Natural killer cell treated with Interleukin-12 subunit alpha and Interleukin-12 subunit beta and Interleukin-15 and Interleukin-18, amount 100 ng/mL, for 72 hours (primary cell): ENCODE results near the gene SLC2A4. TPM values are rescaled to one million over a fixed set of nuclear protein-coding genes. Genes with fewer than 3 reads are reported as not detected.

ENCODE experiments used
- ATAC-seq, 2 donors: fragments of 150-1000 bp; cut with Tn5 transposase in 1 of 2; sonication (Bioruptor Pico), chemical (Tn5 transposase) in 1 of 2; 2 replicates each; pipeline ENCODE4 v1.10.0; 2021
- DNase-seq: peaks from one replicate; pipeline ENCODE4 v3.0.0; 2022; ENCODE audit warnings: low spot score
- H3K27ac Mint-ChIP-seq, 2 donors: 1 replicate in 1 of 2; 2 replicates in 1 of 2; pipeline ENCODE4 v1.8.0; 2022; ENCODE audit warnings: mixed read lengths in 2 of 2, mild to moderate bottlenecking in 1 of 2, moderate library complexity in 1 of 2
- H3K27me3 Mint-ChIP-seq, 2 donors: 1 replicate in 1 of 2; 2 replicates in 1 of 2; pipeline ENCODE4 v1.8.0; 2022; ENCODE audit warnings: mixed read lengths in 2 of 2
- H3K36me3 Mint-ChIP-seq: one replicate; pipeline ENCODE4 v1.8.0; 2022; ENCODE audit warnings: mixed read lengths
- H3K4me1 Mint-ChIP-seq, 2 donors: 1 replicate in 1 of 2; 2 replicates in 1 of 2; pipeline ENCODE4 v1.8.0; 2022; ENCODE audit warnings: low read depth in 2 of 2, mixed read lengths in 2 of 2, mild to moderate bottlenecking in 1 of 2
- H3K4me3 Mint-ChIP-seq: one replicate; pipeline ENCODE4 v1.8.0; 2022; ENCODE audit warnings: mixed read lengths
- H3K9me3 Mint-ChIP-seq: 2 replicates; pipeline ENCODE4 v1.8.0; 2022; ENCODE audit warnings: mixed read lengths
- total RNA-seq, 2 donors: library from RNA; stranded (reverse); gene quantifications; one replicate each; pipeline ENCODE4 v1.2.3, GENCODE V29; 2022

Gene SLC2A4
- total RNA-seq, 2 donors from 2014 or later = 0.50 TPM; not detected in 1

- Mint-ChIP-seq H3K27ac (no peak overlapping the region), H3K36me3 (no peaks in the 10 kb centered on the region), H3K4me1 (peaks cover 21 to 26% of the 10 kb centered on the region in 2 donors), H3K4me3 (no peak overlapping the region), H3K9me3 (no peaks in the 10 kb centered on the region), H3K27me3 (peaks cover 7 to 10% of the 10 kb centered on the region in 2 donors)
- ATAC-seq (no peak), DNase-seq (no peak)
These were observed 2.1 kb upstream of the SLC2A4 start for GRCh38 chr17:7279448-7279847.

- peak overlapping the region in 1 of 2 donors; percentile 2 for H3K27ac Mint-ChIP-seq
These were observed 922 bp upstream of the SLC2A4 start for GRCh38 chr17:7280519-7281073.

GRCh38 chr17:7281953-7282751 lies 634 bp downstream of the SLC2A4 start:
- peak overlapping the region; percentile 78 for H3K4me3 Mint-ChIP-seq
- ATAC-seq = no peak
- H3K27me3 Mint-ChIP-seq = peaks cover 7 to 13% of the 10 kb centered on the region in 2 donors
- peaks cover 21 to 26% of the 10 kb centered on the region in 2 donors for H3K4me1 Mint-ChIP-seq
- H3K27ac Mint-ChIP-seq = no peak overlapping the region
- H3K9me3 Mint-ChIP-seq = no peaks in the 10 kb centered on the region
- H3K36me3 Mint-ChIP-seq = no peaks in the 10 kb centered on the region
- DNase-seq = no peak

More at GRCh38 chr17:7280519-7281073, 922 bp upstream of the SLC2A4 start:
- peak; percentile 87 for DNase-seq
- Mint-ChIP-seq H3K4me3 (peak overlapping the region; percentile 78), H3K4me1 (peaks cover 21 to 26% of the 10 kb centered on the region in 2 donors), H3K9me3 (no peaks in the 10 kb centered on the region), H3K27me3 (peaks cover 7 to 10% of the 10 kb centered on the region in 2 donors), H3K36me3 (no peaks in the 10 kb centered on the region)
- peak; percentile 85 to 86 for ATAC-seq

DNA sequence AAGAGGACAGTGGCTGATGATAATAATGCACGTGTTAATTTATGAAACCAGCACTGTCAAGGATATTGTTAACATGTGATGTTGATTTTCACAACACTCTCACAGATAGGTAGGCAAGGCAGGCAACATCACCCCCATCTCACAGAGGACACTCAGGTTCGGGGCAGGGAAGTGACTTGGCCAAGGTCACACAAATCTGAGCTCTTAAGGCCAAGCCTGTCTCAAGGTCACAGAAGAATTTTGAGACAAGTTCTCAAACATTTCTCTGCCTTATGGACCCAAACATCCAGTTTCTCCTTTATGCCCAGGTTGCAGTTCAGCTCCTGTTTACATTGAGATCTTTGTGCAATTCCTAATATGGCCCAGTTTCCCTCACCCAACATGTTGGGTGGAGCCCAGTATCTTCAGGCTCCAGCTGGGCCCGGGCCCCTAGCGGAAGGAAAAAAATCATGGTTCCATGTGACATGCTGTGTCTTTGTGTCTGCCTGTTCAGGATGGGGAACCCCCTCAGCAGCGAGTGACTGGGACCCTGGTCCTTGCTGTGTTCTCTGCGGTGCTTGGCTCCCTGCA lies 1.3 kb downstream of the SLC2A4 start:
- peaks cover 7 to 16% of the 10 kb centered on the region in 2 donors for H3K27me3 Mint-ChIP-seq
- ATAC-seq (no peak), DNase-seq (no peak)
- no peaks in the 10 kb centered on the region for H3K9me3 Mint-ChIP-seq
- no peaks in the 10 kb centered on the region for H3K36me3 Mint-ChIP-seq
- H3K4me3 Mint-ChIP-seq = peak overlapping the region; percentile 34
- peaks cover 21 to 26% of the 10 kb centered on the region in 2 donors for H3K4me1 Mint-ChIP-seq
- H3K27ac Mint-ChIP-seq = no peak overlapping the region

- peaks cover 21 to 26% of the 10 kb centered on the region in 2 donors for H3K4me1 Mint-ChIP-seq
- no peaks in the 10 kb centered on the region for H3K9me3 Mint-ChIP-seq
- peaks cover 13 to 22% of the 10 kb centered on the region in 2 donors for H3K27me3 Mint-ChIP-seq
- ATAC-seq = no peak
- no peak for DNase-seq
- no peaks in the 10 kb centered on the region for H3K36me3 Mint-ChIP-seq
- peak overlapping the region in 1 of 2 donors; percentile 47 for H3K27ac Mint-ChIP-seq
- H3K4me3 Mint-ChIP-seq = no peak overlapping the region
These were observed 2.1 kb downstream of the SLC2A4 start for GRCh38 chr17:7283471-7284216.

GRCh38 chr17:7284911-7285310 lies 3.4 kb downstream of the SLC2A4 start:
- H3K36me3 Mint-ChIP-seq = no peaks in the 10 kb centered on the region
- DNase-seq = no peak
- peaks cover 14 to 23% of the 10 kb centered on the region in 2 donors for H3K27me3 Mint-ChIP-seq
- H3K4me3 Mint-ChIP-seq = no peak overlapping the region
- H3K9me3 Mint-ChIP-seq = no peaks in the 10 kb centered on the region
- H3K27ac Mint-ChIP-seq = no peak overlapping the region
- ATAC-seq = no peak
- H3K4me1 Mint-ChIP-seq = peaks cover 21 to 25% of the 10 kb centered on the region in 2 donors

DNA sequence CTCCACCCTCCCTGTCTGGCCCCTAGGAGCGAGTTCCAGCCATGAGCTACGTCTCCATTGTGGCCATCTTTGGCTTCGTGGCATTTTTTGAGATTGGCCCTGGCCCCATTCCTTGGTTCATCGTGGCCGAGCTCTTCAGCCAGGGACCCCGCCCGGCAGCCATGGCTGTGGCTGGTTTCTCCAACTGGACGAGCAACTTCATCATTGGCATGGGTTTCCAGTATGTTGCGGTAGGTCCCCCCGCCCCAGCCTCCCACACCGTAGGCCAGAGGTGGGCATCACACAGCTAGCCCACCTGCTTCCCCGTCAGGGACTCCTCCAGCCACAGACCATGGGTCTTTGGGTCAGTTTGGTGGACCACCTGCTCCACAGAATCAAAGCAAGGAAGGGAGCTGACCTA lies 4.2 kb downstream of the SLC2A4 start:
- H3K27me3 Mint-ChIP-seq = peaks cover 14 to 25% of the 10 kb centered on the region in 2 donors
- H3K9me3 Mint-ChIP-seq = no peaks in the 10 kb centered on the region
- DNase-seq (no peak), ATAC-seq (no peak)
- no peak overlapping the region for H3K27ac Mint-ChIP-seq
- no peaks in the 10 kb centered on the region for H3K36me3 Mint-ChIP-seq
- peaks cover 13 to 19% of the 10 kb centered on the region in 2 donors for H3K4me1 Mint-ChIP-seq
- H3K4me3 Mint-ChIP-seq = no peak overlapping the region

GRCh38 chr17:7289256-7290032 lies 7.9 kb downstream of the SLC2A4 start:
- Mint-ChIP-seq H3K4me3 (no peak overlapping the region), H3K27me3 (peaks cover 13 to 22% of the 10 kb centered on the region in 2 donors), H3K36me3 (no peaks in the 10 kb centered on the region), H3K4me1 (peaks cover 0 to 5% of the 10 kb centered on the region in 2 donors), H3K27ac (no peak overlapping the region), H3K9me3 (no peaks in the 10 kb centered on the region)
- DNase-seq = no peak
- no peak for ATAC-seq

DNA sequence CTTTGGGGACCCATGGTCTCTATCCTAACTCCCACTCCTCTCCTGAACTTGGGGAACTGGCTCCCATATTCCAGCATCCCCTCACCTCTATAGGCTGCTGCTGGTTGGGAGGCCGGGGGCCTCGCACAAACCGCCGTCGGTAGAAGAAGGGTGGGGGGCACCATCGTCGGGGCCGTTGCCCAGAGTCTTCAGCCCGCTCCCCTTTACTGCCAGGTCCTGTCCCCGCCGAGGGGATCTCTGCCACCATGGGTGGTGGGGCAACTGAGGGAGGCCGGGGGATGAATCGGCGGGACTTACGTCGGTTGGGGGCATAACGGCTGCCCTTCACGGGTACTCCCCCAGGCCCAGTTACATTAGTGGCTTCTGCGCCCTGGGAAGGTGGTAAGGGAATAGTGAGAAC lies 8.6 kb downstream of the SLC2A4 start:
- Mint-ChIP-seq H3K27ac (no peak overlapping the region), H3K9me3 (no peaks in the 10 kb centered on the region), H3K4me3 (no peak overlapping the region), H3K36me3 (no peaks in the 10 kb centered on the region), H3K4me1 (peaks cover 3 to 9% of the 10 kb centered on the region in 2 donors), H3K27me3 (peaks cover 17 to 25% of the 10 kb centered on the region in 2 donors)
- no peak for ATAC-seq
- DNase-seq = no peak

GRCh38 chr17:7290685-7291084 lies 9.2 kb downstream of the SLC2A4 start:
- Mint-ChIP-seq H3K4me3 (no peak overlapping the region), H3K27ac (no peak overlapping the region), H3K9me3 (no peaks in the 10 kb centered on the region), H3K4me1 (peaks cover 7 to 13% of the 10 kb centered on the region in 2 donors), H3K36me3 (no peaks in the 10 kb centered on the region), H3K27me3 (peaks cover 21 to 28% of the 10 kb centered on the region in 2 donors)
- DNase-seq (no peak), ATAC-seq (no peak)

- ATAC-seq = no peak
- H3K4me3 Mint-ChIP-seq = no peak overlapping the region
- H3K36me3 Mint-ChIP-seq = no peaks in the 10 kb centered on the region
- peaks cover 28 to 30% of the 10 kb centered on the region in 2 donors for H3K27me3 Mint-ChIP-seq
- no peak for DNase-seq
- H3K4me1 Mint-ChIP-seq = peaks cover 7 to 21% of the 10 kb centered on the region in 2 donors
- H3K27ac Mint-ChIP-seq = no peak overlapping the region
- no peaks in the 10 kb centered on the region for H3K9me3 Mint-ChIP-seq
These were observed 10.7 kb downstream of the SLC2A4 start for GRCh38 chr17:7292194-7292593.

GRCh38 chr17:7292729-7293128 lies 11.2 kb downstream of the SLC2A4 start:
- H3K27ac Mint-ChIP-seq = no peak overlapping the region
- no peaks in the 10 kb centered on the region for H3K36me3 Mint-ChIP-seq
- no peak for ATAC-seq
- no peak overlapping the region for H3K4me3 Mint-ChIP-seq
- H3K27me3 Mint-ChIP-seq = peaks cover 28% of the 10 kb centered on the region in 2 donors
- H3K4me1 Mint-ChIP-seq = peaks cover 7 to 21% of the 10 kb centered on the region in 2 donors
- H3K9me3 Mint-ChIP-seq = no peaks in the 10 kb centered on the region
- DNase-seq = no peak

- Mint-ChIP-seq H3K27ac (no peak overlapping the region), H3K27me3 (peaks cover 23 to 27% of the 10 kb centered on the region in 2 donors), H3K36me3 (no peaks in the 10 kb centered on the region), H3K9me3 (no peaks in the 10 kb centered on the region), H3K4me3 (peak overlapping the region; percentile 51), H3K4me1 (peaks cover 7 to 21% of the 10 kb centered on the region in 2 donors)
- ATAC-seq (no peak), DNase-seq (no peak)
These were observed 11.6 kb downstream of the SLC2A4 start for GRCh38 chr17:7293159-7293558.
